Keratinocyte (primary cell): ENCODE measurements around the gene TENM4. TPM values are rescaled to one million over a fixed set of nuclear protein-coding genes. Genes with fewer than 3 reads are reported as not detected.

ENCODE experiments used
- DNase-seq: peaks from one replicate; pipeline ENCODE4 v3.0.0-alpha.2; 2011; ENCODE audit warnings: low read depth, missing footprints, low spot score
- FAIRE-seq: peaks from 2 replicates; lab custom pipeline; 2011; peaks lifted over from hg19 to GRCh38; lab: Jason Lieb, UNC
- H2AFZ ChIP-seq: 2 replicates; pipeline ENCODE4 v1.6.0; 2012; ENCODE audit warnings: low read length, control low read depth, inconsistent platforms; ENCODE audit not compliant: control insufficient read depth
- H3K27ac ChIP-seq: 2 replicates; pipeline ENCODE4 v1.5.1; 2011; ENCODE audit warnings: low read length; ENCODE audit not compliant: control insufficient read depth, insufficient read depth
- H3K27me3 ChIP-seq: 3 replicates; pipeline ENCODE4 v1.6.0; 2011; ENCODE audit warnings: low read length; ENCODE audit not compliant: control insufficient read depth, insufficient read depth; ENCODE audit errors: extremely low read depth
- H3K36me3 ChIP-seq, 2 experiments: 2 replicates in 1 of 2; 3 replicates in 1 of 2; pipeline ENCODE4 v1.5.1; 2011; ENCODE audit warnings: low read length in 2 of 2, mild to moderate bottlenecking in 1 of 2; ENCODE audit not compliant: control insufficient read depth in 2 of 2, insufficient read depth in 2 of 2; ENCODE audit errors: extremely low read depth in 1 of 2
- H3K4me1 ChIP-seq: 3 replicates; pipeline ENCODE4 v1.5.1; 2011; ENCODE audit warnings: low read length; ENCODE audit not compliant: control insufficient read depth, insufficient read depth; ENCODE audit errors: extremely low read depth
- H3K4me2 ChIP-seq: 3 replicates; pipeline ENCODE4 v1.6.0; 2011; ENCODE audit warnings: low read depth, low read length; ENCODE audit not compliant: control insufficient read depth, insufficient read depth; ENCODE audit errors: extremely low read depth
- H3K4me3 ChIP-seq, 3 experiments: fragments of 200-600 bp in 1 of 3; sonication (generic) in 1 of 3; 2 replicates in 2 of 3; 3 replicates in 1 of 3; pipeline ENCODE4 v1.5.1; 2011 to 2016; ENCODE audit warnings: low read length in 3 of 3, mild to moderate bottlenecking in 3 of 3, control low read depth in 2 of 3, inconsistent platforms in 1 of 3, low read depth in 1 of 3, mixed read lengths in 1 of 3, mixed run types in 1 of 3, moderate library complexity in 1 of 3; ENCODE audit not compliant: control insufficient read depth in 2 of 3, insufficient read depth in 2 of 3; ENCODE audit errors: extremely low read depth in 1 of 3
- H3K79me2 ChIP-seq: 2 replicates; pipeline ENCODE4 v1.6.0; 2012; ENCODE audit warnings: low read length; ENCODE audit not compliant: control insufficient read depth, insufficient read depth
- H3K9ac ChIP-seq: 3 replicates; pipeline ENCODE4 v1.6.0; 2011; ENCODE audit warnings: low read length; ENCODE audit not compliant: control insufficient read depth, insufficient read depth; ENCODE audit errors: extremely low read depth
- H3K9me1 ChIP-seq: 3 replicates; pipeline ENCODE4 v1.6.0; 2011; ENCODE audit warnings: low read length; ENCODE audit not compliant: control insufficient read depth, insufficient read depth; ENCODE audit errors: extremely low read depth
- H3K9me3 ChIP-seq: 2 replicates; pipeline ENCODE4 v1.5.1; 2012; ENCODE audit warnings: low read depth, low read length; ENCODE audit not compliant: control insufficient read depth
- H4K20me1 ChIP-seq: 3 replicates; pipeline ENCODE4 v1.6.0; 2011; ENCODE audit warnings: low read length; ENCODE audit not compliant: control insufficient read depth, insufficient read depth; ENCODE audit errors: extremely low read depth
- CTCF ChIP-seq, 3 experiments: IDR thresholded peaks in 1 of 3; conservative IDR thresholded peaks in 1 of 3; optimal IDR thresholded peaks in 1 of 3; 2 replicates in 2 of 3; 3 replicates in 1 of 3; pipeline versions ENCODE3 to v1.5.1; 2011; ENCODE audit warnings: low read length in 3 of 3, mild to moderate bottlenecking in 3 of 3, moderate library complexity in 2 of 3, control low read depth in 1 of 3, inconsistent platforms in 1 of 3; ENCODE audit not compliant: insufficient read depth in 2 of 3; ENCODE audit errors: extremely low read depth in 1 of 3
- EZH2 ChIP-seq: IDR thresholded peaks from one replicate; pipeline ENCODE4 v1.6.1; 2012; ENCODE audit warnings: inconsistent platforms, mild to moderate bottlenecking, low read length, moderate library complexity
- dilution Hi-C: fragments of 300-500 bp; cut with MboI; formaldehyde crosslinking; loops from one replicate; pipeline ENCODE4 v1.7.0; 2020; ENCODE audit warnings: low sequenced_read_pairs; ENCODE audit not compliant: extremely low pct_ligation_motif_present
- polyA plus RNA-seq, 5 experiments: library from polyadenylated mRNA; depleted of rRNA in 3 of 5; stranded (reverse) in 3 of 5; stranded (forward) in 1 of 5; unstranded in 1 of 5; fragments of >200 nt; gene quantifications; 1 replicate in 1 of 5; 2 replicates in 3 of 5; 3 replicates in 1 of 5; pipeline versions ENCODE4 v1.2.1 to v1.2.3, GENCODE V29; 2011 to 2012; ENCODE audit warnings: missing spikeins in 2 of 5, low read depth in 1 of 5, low replicate concordance in 1 of 5

Gene TENM4
- polyA plus RNA-seq, 1 donor (not counting 4 experiments of a cell fraction or from before 2014, with no cell fraction given), result 3.5 TPM

- no peak overlapping the region for H3K9ac ChIP-seq
- H3K4me2 ChIP-seq, result no peak overlapping the region
- DNase-seq (no peak), FAIRE-seq (no peak)
- H3K9me3 ChIP-seq, result no peaks in the 10 kb centered on the region
- no peak overlapping the region for H3K4me3 ChIP-seq
- H3K4me1 ChIP-seq, result peaks cover 3% of the 10 kb centered on the region
- dilution Hi-C loops, result no loop called here
- H2AFZ ChIP-seq, result no peak overlapping the region
- no peak for TF ChIP-seq CTCF (optimal IDR thresholded peaks at IDR 0.05 in 1 of 3, IDR thresholded peaks at IDR 0.05 in 1 of 3, conservative IDR thresholded peaks at IDR 0.05 in 1 of 3; ENCODE audit: extremely low read depth in 1 of 3, insufficient read depth in 2 of 3, low read length in 3 of 3)
- no peak for TF ChIP-seq EZH2
- no peaks in the 10 kb centered on the region for H3K36me3 ChIP-seq
- H3K9me1 ChIP-seq, result no peaks in the 10 kb centered on the region
- H4K20me1 ChIP-seq, result no peaks in the 10 kb centered on the region
- no peak overlapping the region for H3K27ac ChIP-seq
- no peaks in the 10 kb centered on the region for H3K27me3 ChIP-seq
- H3K79me2 ChIP-seq, result no peaks in the 10 kb centered on the region
Measured at GRCh38 chr11:78737301-78737700, 703.5 kb downstream of the TENM4 start.

GRCh38 chr11:78735711-78736110, 705.1 kb downstream of the TENM4 start:
- Histone ChIP-seq H3K27ac (no peak overlapping the region), H3K36me3 (peaks cover 0 to 1% of the 10 kb centered on the region in 2 experiments), H3K9ac (no peak overlapping the region), H3K9me3 (no peaks in the 10 kb centered on the region), H3K4me3 (no peak overlapping the region), H3K9me1 (no peaks in the 10 kb centered on the region), H3K79me2 (no peaks in the 10 kb centered on the region), H3K4me2 (no peak overlapping the region), H4K20me1 (no peaks in the 10 kb centered on the region), H3K27me3 (no peaks in the 10 kb centered on the region), H3K4me1 (no peaks in the 10 kb centered on the region), H2AFZ (no peak overlapping the region)
- no peak for DNase-seq
- dilution Hi-C loops, result no loop called here
- FAIRE-seq, result no peak
- TF ChIP-seq CTCF (optimal IDR thresholded peaks at IDR 0.05 in 1 of 3, IDR thresholded peaks at IDR 0.05 in 1 of 3, conservative IDR thresholded peaks at IDR 0.05 in 1 of 3; ENCODE audit: extremely low read depth in 1 of 3, insufficient read depth in 2 of 3, low read length in 3 of 3) (no peak), EZH2 (no peak)
